ENCODE results near the gene AJM1.

AJM1 gene

GRCh38 chr9:136854113-136854841, 12.0 kb downstream of the AJM1 start:
- Histone ChIP-seq H3K27ac (ENCODE audit: poor library complexity, severe bottlenecking) (no peak overlapping the region), H3K27me3 (ENCODE audit: insufficient read depth, poor library complexity, severe bottlenecking) (no peaks in the 10 kb centered on the region), H3K36me3 (ENCODE audit: low read depth) (peaks cover 16% of the 10 kb centered on the region), H3K9me3 (ENCODE audit: severe bottlenecking) (no peaks in the 10 kb centered on the region), H3K4me1 (ENCODE audit: insufficient read depth, poor library complexity, severe bottlenecking) (no peaks in the 10 kb centered on the region), H3K4me3 (ENCODE audit: severe bottlenecking) (no peak overlapping the region)
- ATAC-seq (ENCODE audit: low read depth): no peak
- DNase-seq (ENCODE audit: low spot score): no peak
- TF ChIP-seq CTCF (IDR thresholded peaks at IDR 0.05; ENCODE audit: poor library complexity, severe bottlenecking): no peak

GRCh38 chr9:136854842-136855460, 12.7 kb downstream of the AJM1 start:
- no peak for TF ChIP-seq CTCF (IDR thresholded peaks at IDR 0.05; ENCODE audit: poor library complexity, severe bottlenecking)
- Histone ChIP-seq H3K27me3 (ENCODE audit: insufficient read depth, poor library complexity, severe bottlenecking) (no peaks in the 10 kb centered on the region), H3K36me3 (ENCODE audit: low read depth) (peaks cover 16% of the 10 kb centered on the region), H3K9me3 (ENCODE audit: severe bottlenecking) (no peaks in the 10 kb centered on the region), H3K4me3 (ENCODE audit: severe bottlenecking) (no peak overlapping the region), H3K4me1 (ENCODE audit: insufficient read depth, poor library complexity, severe bottlenecking) (no peaks in the 10 kb centered on the region), H3K27ac (ENCODE audit: poor library complexity, severe bottlenecking) (no peak overlapping the region)
- DNase-seq (ENCODE audit: low spot score) (no peak), ATAC-seq (ENCODE audit: low read depth) (no peak)

GRCh38 chr9:136855461-136856078, 13.3 kb downstream of the AJM1 start:
- no peak for DNase-seq (ENCODE audit: low spot score)
- Histone ChIP-seq H3K36me3 (ENCODE audit: low read depth) (peaks cover 10% of the 10 kb centered on the region), H3K27me3 (ENCODE audit: insufficient read depth, poor library complexity, severe bottlenecking) (no peaks in the 10 kb centered on the region), H3K9me3 (ENCODE audit: severe bottlenecking) (no peaks in the 10 kb centered on the region), H3K4me3 (ENCODE audit: severe bottlenecking) (no peak overlapping the region), H3K4me1 (ENCODE audit: insufficient read depth, poor library complexity, severe bottlenecking) (no peaks in the 10 kb centered on the region), H3K27ac (ENCODE audit: poor library complexity, severe bottlenecking) (no peak overlapping the region)
- ATAC-seq (ENCODE audit: low read depth): no peak
- no peak for TF ChIP-seq CTCF (IDR thresholded peaks at IDR 0.05; ENCODE audit: poor library complexity, severe bottlenecking)

- H3K36me3 ChIP-seq (ENCODE audit: low read depth): peaks cover 5% of the 10 kb centered on the region
- no peak overlapping the region for H3K4me3 ChIP-seq (ENCODE audit: severe bottlenecking)
- no peaks in the 10 kb centered on the region for H3K9me3 ChIP-seq (ENCODE audit: severe bottlenecking)
- no peaks in the 10 kb centered on the region for H3K4me1 ChIP-seq (ENCODE audit: insufficient read depth, poor library complexity, severe bottlenecking)
- ATAC-seq (ENCODE audit: low read depth) (no peak), DNase-seq (ENCODE audit: low spot score) (no peak)
- H3K27ac ChIP-seq (ENCODE audit: poor library complexity, severe bottlenecking): no peak overlapping the region
- TF ChIP-seq CTCF (IDR thresholded peaks at IDR 0.05; ENCODE audit: poor library complexity, severe bottlenecking): no peak
- H3K27me3 ChIP-seq (ENCODE audit: insufficient read depth, poor library complexity, severe bottlenecking): no peaks in the 10 kb centered on the region
Observed at GRCh38 chr9:136856079-136856476, 13.8 kb downstream of the AJM1 start.
